OCI-LY7 (cell line): ENCODE results near the gene MPDZ.

Source experiments
- EZH2phosphoT487 ChIP-seq: fragments of 200-600 bp; sonication (generic); IDR thresholded peaks from 2 replicates; pipeline ENCODE4 v1.6.1; 2018; ENCODE audit warnings: low read depth, borderline replicate concordance, mild to moderate bottlenecking, mixed run types, antibody characterized with exemption, low read length, moderate library complexity, mixed read lengths
- TF ChIP-seq, protein P1 (sequence below): fragments of 200-600 bp; sonication (generic); conservative IDR thresholded peaks from 2 replicates; pipeline ENCODE4 v1.5.1; 2014; ENCODE audit warnings: mild to moderate bottlenecking, antibody characterized with exemption, low read length, moderate library complexity, mixed read lengths

GRCh38 chr9:13127131-13127530 is 152.4 kb downstream of the MPDZ start:
- TF ChIP-seq, protein P1, sequence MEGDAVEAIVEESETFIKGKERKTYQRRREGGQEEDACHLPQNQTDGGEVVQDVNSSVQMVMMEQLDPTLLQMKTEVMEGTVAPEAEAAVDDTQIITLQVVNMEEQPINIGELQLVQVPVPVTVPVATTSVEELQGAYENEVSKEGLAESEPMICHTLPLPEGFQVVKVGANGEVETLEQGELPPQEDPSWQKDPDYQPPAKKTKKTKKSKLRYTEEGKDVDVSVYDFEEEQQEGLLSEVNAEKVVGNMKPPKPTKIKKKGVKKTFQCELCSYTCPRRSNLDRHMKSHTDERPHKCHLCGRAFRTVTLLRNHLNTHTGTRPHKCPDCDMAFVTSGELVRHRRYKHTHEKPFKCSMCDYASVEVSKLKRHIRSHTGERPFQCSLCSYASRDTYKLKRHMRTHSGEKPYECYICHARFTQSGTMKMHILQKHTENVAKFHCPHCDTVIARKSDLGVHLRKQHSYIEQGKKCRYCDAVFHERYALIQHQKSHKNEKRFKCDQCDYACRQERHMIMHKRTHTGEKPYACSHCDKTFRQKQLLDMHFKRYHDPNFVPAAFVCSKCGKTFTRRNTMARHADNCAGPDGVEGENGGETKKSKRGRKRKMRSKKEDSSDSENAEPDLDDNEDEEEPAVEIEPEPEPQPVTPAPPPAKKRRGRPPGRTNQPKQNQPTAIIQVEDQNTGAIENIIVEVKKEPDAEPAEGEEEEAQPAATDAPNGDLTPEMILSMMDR, result no peak
- no peak for TF ChIP-seq EZH2phosphoT487
